GM23338 (cell line): ENCODE results near the gene ANAPC13. TPM values are rescaled to one million over a fixed set of nuclear protein-coding genes. Genes with fewer than 3 reads are reported as not detected.

Source experiments
- ATAC-seq: fragments of 200-7000 bp; cut with Tn5 transposase; 3 replicates; pipeline ENCODE4 v1.9.1; 2020
- DNase-seq: peaks from one replicate; pipeline ENCODE4 v3.0.0-alpha.2; 2015; ENCODE audit warnings: low spot score
- H2AFZ ChIP-seq: fragments of 200-600 bp; sonication (generic); 2 replicates; pipeline ENCODE4 v1.8.0; 2016; ENCODE audit warnings: antibody characterized with exemption, mild to moderate bottlenecking, moderate library complexity
- H3F3A ChIP-seq: fragments of 200-600 bp; sonication (generic); replicated peaks from 2 replicates; pipeline ENCODE4 v1.8.0; 2017; ENCODE audit warnings: antibody characterized with exemption, mixed run types, low read depth
- H3K27ac ChIP-seq: fragments of 200-600 bp; sonication (generic); 2 replicates; pipeline ENCODE4 v1.6.1; 2016; ENCODE audit warnings: low read depth
- H3K27me3 ChIP-seq: fragments of 200-600 bp; sonication (generic); 2 replicates; pipeline ENCODE4 v1.8.0; 2016; ENCODE audit warnings: mild to moderate bottlenecking, mixed run types, moderate library complexity; ENCODE audit not compliant: insufficient read depth
- H3K36me3 ChIP-seq: fragments of 200-600 bp; sonication (generic); 2 replicates; pipeline ENCODE4 v1.8.0; 2016; ENCODE audit warnings: mild to moderate bottlenecking; ENCODE audit not compliant: insufficient read depth
- H3K4me1 ChIP-seq: fragments of 200-600 bp; sonication (generic); 2 replicates; pipeline ENCODE4 v1.8.0; 2016; ENCODE audit warnings: mild to moderate bottlenecking, moderate library complexity; ENCODE audit not compliant: insufficient read depth
- H3K4me2 ChIP-seq: fragments of 200-600 bp; sonication (generic); 2 replicates; pipeline ENCODE4 v1.7.1; 2017; ENCODE audit warnings: mixed run types
- H3K4me3 ChIP-seq: fragments of 200-600 bp; sonication (generic); 2 replicates; pipeline ENCODE4 v1.6.1; 2016; ENCODE audit warnings: mixed run types
- H3K79me2 ChIP-seq: fragments of 200-600 bp; sonication (generic); replicated peaks from 2 replicates; pipeline ENCODE4 v1.8.0; 2017; ENCODE audit warnings: mild to moderate bottlenecking; ENCODE audit not compliant: insufficient read depth
- H3K9me2 ChIP-seq: fragments of 200-600 bp; sonication (generic); 2 replicates; pipeline ENCODE4 v1.8.0; 2017; ENCODE audit not compliant: insufficient read depth
- H4K20me1 ChIP-seq: fragments of 200-600 bp; sonication (generic); replicated peaks from 2 replicates; pipeline ENCODE4 v1.8.0; 2017; ENCODE audit warnings: mild to moderate bottlenecking; ENCODE audit not compliant: insufficient read depth
- H3K27ac Mint-ChIP-seq: 2 replicates; pipeline ENCODE4 v1.8.0; 2020; ENCODE audit warnings: inconsistent platforms, mild to moderate bottlenecking, moderate library complexity, mixed read lengths
- H3K27me3 Mint-ChIP-seq: 3 replicates; pipeline ENCODE4 v1.8.0; 2022; ENCODE audit warnings: low read depth, mild to moderate bottlenecking, moderate library complexity, mixed read lengths, inconsistent platforms; ENCODE audit not compliant: insufficient read depth, poor library complexity
- H3K36me3 Mint-ChIP-seq: 3 replicates; pipeline ENCODE4 v1.8.0; 2021; ENCODE audit warnings: low read depth, mild to moderate bottlenecking, inconsistent platforms, moderate library complexity, mixed read lengths
- H3K4me1 Mint-ChIP-seq: 3 replicates; pipeline ENCODE4 v1.8.0; 2020; ENCODE audit warnings: mild to moderate bottlenecking, inconsistent platforms, mixed read lengths
- H3K4me3 Mint-ChIP-seq: 3 replicates; pipeline ENCODE4 v1.8.0; 2021; ENCODE audit warnings: moderate library complexity, mild to moderate bottlenecking, inconsistent platforms, mixed read lengths
- H3K9me3 Mint-ChIP-seq: 3 replicates; pipeline ENCODE4 v1.8.0; 2020; ENCODE audit warnings: moderate library complexity, mild to moderate bottlenecking, inconsistent platforms, mixed read lengths
- CREB1 ChIP-seq: fragments of 250-450 bp; sonication (Bioruptor Pico); IDR thresholded peaks from 2 replicates; pipeline ENCODE4 v1.5.0; 2020; ENCODE audit warnings: low read depth, mild to moderate bottlenecking, moderate library complexity
- CTCF ChIP-seq, 2 experiments: fragments of 200-600 bp in 1 of 2; sonication (generic) in 1 of 2; conservative IDR thresholded peaks; 2 replicates each; pipeline versions ENCODE4 v1.5.1 to v1.6.1; 2016 to 2017; ENCODE audit warnings: antibody characterized with exemption in 2 of 2, low read depth in 2 of 2, mild to moderate bottlenecking in 2 of 2, moderate library complexity in 1 of 2
- EZH2 ChIP-seq: fragments of 200-600 bp; sonication (generic); IDR thresholded peaks from one replicate; pipeline ENCODE4 v1.8.0; 2017; ENCODE audit warnings: antibody characterized with exemption, mild to moderate bottlenecking, low read depth; ENCODE audit not compliant: unreplicated experiment
- EZH2phosphoT487 ChIP-seq: fragments of 200-600 bp; sonication (generic); IDR thresholded peaks from one replicate; pipeline ENCODE4 v1.8.1; 2018; ENCODE audit warnings: antibody characterized with exemption; ENCODE audit not compliant: unreplicated experiment
- JUNB ChIP-seq: IDR thresholded peaks from one replicate; pipeline ENCODE4 v1.6.1; 2016; ENCODE audit warnings: antibody characterized with exemption; ENCODE audit not compliant: unreplicated experiment
- POLR2AphosphoS5 ChIP-seq: IDR thresholded peaks from 2 replicates; pipeline ENCODE4 v1.6.1; 2016; ENCODE audit warnings: antibody characterized with exemption, low read depth
- REST ChIP-seq: IDR thresholded peaks from one replicate; pipeline ENCODE4 v1.6.1; 2018; ENCODE audit warnings: antibody characterized with exemption; ENCODE audit not compliant: unreplicated experiment
- STAT1 ChIP-seq: IDR thresholded peaks from one replicate; pipeline ENCODE4 v1.6.1; 2016; ENCODE audit warnings: antibody characterized with exemption; ENCODE audit not compliant: unreplicated experiment
- ZNF114 ChIP-seq: fragments of 250-450 bp; sonication (Bioruptor Pico); IDR thresholded peaks from 2 replicates; pipeline ENCODE4 v1.5.0; 2020; ENCODE audit warnings: mild to moderate bottlenecking, moderate library complexity
- ZNF331 ChIP-seq: fragments of 250-450 bp; sonication (Bioruptor Pico); IDR thresholded peaks from 2 replicates; pipeline ENCODE4 v1.5.0; 2020; ENCODE audit warnings: low read depth, mild to moderate bottlenecking, moderate library complexity
- polyA plus RNA-seq: library from polyadenylated mRNA; unstranded; fragments of >200 nt; fragmentation: Nextera tagmentation; extraction: Ambion mirVana; gene quantifications from 2 replicates; pipeline ENCODE4 v1.2.1, GENCODE V29; 2016
- total RNA-seq: library from RNA; depleted of rRNA; stranded (reverse); fragments of >200 nt; shearing (Covaris generic); gene quantifications from 2 replicates; pipeline ENCODE4 v1.2.3, GENCODE V29; 2014
- TF ChIP-seq, protein P1 (sequence below): fragments of 250-450 bp; sonication (Bioruptor Pico); IDR thresholded peaks from 2 replicates; pipeline ENCODE4 v1.5.0; 2020; ENCODE audit warnings: mild to moderate bottlenecking, moderate library complexity

The ANAPC13 gene
- total and polyA plus RNA-seq, 2 experiments from 2014 or later = 44.4 to 76.8 TPM

DNA sequence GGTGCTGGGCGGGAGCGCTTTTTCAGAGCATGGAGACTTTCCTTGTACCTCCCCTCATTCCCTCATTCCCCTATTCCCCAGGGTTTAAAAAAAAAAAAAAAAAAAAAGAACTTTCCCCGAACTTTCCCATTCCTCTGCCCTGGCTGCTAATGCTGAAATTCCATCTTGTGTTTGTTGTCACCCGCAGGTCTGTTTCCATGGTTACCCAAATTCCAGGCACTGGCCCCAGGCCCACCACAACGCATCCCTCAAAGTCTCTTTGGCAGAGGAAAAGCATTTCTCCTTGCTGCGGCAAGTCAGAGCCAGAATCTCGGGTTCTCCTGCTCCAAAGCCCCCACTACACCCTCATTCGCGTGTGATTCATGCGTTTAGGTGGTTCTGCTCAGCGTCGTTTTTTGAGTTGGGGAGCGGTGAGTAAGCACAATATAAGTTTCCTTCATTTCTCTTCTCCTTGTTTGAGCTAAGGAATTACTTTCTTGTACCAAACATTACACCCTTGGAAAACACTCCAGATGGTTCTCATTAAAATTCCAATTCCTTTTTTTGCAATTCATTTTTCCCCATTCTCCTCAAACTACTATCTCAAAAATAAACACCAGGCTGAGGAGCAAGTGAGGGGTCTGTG, 21.6 kb downstream of the ANAPC13 start (continued):
- TF ChIP-seq REST = no peak
- TF ChIP-seq CREB1 = no peak

- peak overlapping the region; percentile 78 for H3K27ac ChIP-seq
- Mint-ChIP-seq H3K9me3 (no peaks in the 10 kb centered on the region), H3K36me3 (no peaks in the 10 kb centered on the region), H3K4me1 (peaks cover 39% of the 10 kb centered on the region), H3K27ac (peak overlapping the region; percentile 93), H3K4me3 (peak overlapping the region; percentile 53), H3K27me3 (peaks cover 15% of the 10 kb centered on the region)
- DNase-seq = no peak
- H3K79me2 ChIP-seq = no peaks in the 10 kb centered on the region
- peak; percentile 47 for ATAC-seq
- peak overlapping the region; percentile 36 for H3K4me2 ChIP-seq
- H2AFZ ChIP-seq = no peak overlapping the region
- H3K4me3 ChIP-seq = peak overlapping the region; percentile 11; the same call in 1 of the 2 replicates
- no peaks in the 10 kb centered on the region for H3K27me3 ChIP-seq
- no peaks in the 10 kb centered on the region for H4K20me1 ChIP-seq
- H3K36me3 ChIP-seq = no peaks in the 10 kb centered on the region
- no peaks in the 10 kb centered on the region for H3K9me2 ChIP-seq
- peaks cover 5% of the 10 kb centered on the region; the same call in 1 of the 2 replicates for H3F3A ChIP-seq
- H3K4me1 ChIP-seq = peaks cover 31% of the 10 kb centered on the region
- no peak for TF ChIP-seq ZNF114 (CRISPR knock-in tag)
- no peak for TF ChIP-seq JUNB
- no peak for TF ChIP-seq POLR2AphosphoS5
- TF ChIP-seq CREB1 = no peak
- no peak for TF ChIP-seq STAT1
- no peak for TF ChIP-seq EZH2phosphoT487
- no peak for TF ChIP-seq ZNF331 (CRISPR knock-in tag)
- no peak for TF ChIP-seq CTCF (conservative IDR thresholded peaks at IDR 0.05; ENCODE audit: low read depth in 2 of 2)
- TF ChIP-seq, protein P1, sequence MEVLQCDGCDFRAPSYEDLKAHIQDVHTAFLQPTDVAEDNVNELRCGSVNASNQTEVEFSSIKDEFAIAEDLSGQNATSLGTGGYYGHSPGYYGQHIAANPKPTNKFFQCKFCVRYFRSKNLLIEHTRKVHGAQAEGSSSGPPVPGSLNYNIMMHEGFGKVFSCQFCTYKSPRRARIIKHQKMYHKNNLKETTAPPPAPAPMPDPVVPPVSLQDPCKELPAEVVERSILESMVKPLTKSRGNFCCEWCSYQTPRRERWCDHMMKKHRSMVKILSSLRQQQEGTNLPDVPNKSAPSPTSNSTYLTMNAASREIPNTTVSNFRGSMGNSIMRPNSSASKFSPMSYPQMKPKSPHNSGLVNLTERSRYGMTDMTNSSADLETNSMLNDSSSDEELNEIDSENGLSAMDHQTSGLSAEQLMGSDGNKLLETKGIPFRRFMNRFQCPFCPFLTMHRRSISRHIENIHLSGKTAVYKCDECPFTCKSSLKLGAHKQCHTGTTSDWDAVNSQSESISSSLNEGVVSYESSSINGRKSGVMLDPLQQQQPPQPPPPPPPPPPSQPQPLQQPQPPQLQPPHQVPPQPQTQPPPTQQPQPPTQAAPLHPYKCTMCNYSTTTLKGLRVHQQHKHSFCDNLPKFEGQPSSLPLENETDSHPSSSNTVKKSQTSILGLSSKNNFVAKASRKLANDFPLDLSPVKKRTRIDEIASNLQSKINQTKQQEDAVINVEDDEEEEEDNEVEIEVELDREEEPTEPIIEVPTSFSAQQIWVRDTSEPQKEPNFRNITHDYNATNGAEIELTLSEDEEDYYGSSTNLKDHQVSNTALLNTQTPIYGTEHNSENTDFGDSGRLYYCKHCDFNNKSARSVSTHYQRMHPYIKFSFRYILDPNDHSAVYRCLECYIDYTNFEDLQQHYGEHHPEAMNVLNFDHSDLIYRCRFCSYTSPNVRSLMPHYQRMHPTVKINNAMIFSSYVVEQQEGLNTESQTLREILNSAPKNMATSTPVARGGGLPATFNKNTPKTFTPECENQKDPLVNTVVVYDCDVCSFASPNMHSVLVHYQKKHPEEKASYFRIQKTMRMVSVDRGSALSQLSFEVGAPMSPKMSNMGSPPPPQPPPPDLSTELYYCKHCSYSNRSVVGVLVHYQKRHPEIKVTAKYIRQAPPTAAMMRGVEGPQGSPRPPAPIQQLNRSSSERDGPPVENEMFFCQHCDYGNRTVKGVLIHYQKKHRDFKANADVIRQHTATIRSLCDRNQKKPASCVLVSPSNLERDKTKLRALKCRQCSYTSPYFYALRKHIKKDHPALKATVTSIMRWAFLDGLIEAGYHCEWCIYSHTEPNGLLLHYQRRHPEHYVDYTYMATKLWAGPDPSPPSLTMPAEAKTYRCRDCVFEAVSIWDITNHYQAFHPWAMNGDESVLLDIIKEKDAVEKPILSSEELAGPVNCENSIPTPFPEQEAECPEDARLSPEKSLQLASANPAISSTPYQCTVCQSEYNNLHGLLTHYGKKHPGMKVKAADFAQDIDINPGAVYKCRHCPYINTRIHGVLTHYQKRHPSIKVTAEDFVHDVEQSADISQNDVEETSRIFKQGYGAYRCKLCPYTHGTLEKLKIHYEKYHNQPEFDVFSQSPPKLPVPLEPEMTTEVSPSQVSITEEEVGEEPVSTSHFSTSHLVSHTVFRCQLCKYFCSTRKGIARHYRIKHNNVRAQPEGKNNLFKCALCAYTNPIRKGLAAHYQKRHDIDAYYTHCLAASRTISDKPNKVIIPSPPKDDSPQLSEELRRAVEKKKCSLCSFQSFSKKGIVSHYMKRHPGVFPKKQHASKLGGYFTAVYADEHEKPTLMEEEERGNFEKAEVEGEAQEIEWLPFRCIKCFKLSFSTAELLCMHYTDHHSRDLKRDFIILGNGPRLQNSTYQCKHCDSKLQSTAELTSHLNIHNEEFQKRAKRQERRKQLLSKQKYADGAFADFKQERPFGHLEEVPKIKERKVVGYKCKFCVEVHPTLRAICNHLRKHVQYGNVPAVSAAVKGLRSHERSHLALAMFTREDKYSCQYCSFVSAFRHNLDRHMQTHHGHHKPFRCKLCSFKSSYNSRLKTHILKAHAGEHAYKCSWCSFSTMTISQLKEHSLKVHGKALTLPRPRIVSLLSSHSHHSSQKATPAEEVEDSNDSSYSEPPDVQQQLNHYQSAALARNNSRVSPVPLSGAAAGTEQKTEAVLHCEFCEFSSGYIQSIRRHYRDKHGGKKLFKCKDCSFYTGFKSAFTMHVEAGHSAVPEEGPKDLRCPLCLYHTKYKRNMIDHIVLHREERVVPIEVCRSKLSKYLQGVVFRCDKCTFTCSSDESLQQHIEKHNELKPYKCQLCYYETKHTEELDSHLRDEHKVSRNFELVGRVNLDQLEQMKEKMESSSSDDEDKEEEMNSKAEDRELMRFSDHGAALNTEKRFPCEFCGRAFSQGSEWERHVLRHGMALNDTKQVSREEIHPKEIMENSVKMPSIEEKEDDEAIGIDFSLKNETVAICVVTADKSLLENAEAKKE (CRISPR knock-in tag) = no peak
- no peak for TF ChIP-seq EZH2
Measured at GRCh38 chr3:134463676-134464063, 22.1 kb downstream of the ANAPC13 start.
